ENCODE measurements around the gene MYO1D. TPM values are rescaled to one million over a fixed set of nuclear protein-coding genes. Genes with fewer than 3 reads are reported as not detected.

Gene MYO1D
- total RNA-seq, 1 donor from 2014 or later = 24.9 TPM

DNA sequence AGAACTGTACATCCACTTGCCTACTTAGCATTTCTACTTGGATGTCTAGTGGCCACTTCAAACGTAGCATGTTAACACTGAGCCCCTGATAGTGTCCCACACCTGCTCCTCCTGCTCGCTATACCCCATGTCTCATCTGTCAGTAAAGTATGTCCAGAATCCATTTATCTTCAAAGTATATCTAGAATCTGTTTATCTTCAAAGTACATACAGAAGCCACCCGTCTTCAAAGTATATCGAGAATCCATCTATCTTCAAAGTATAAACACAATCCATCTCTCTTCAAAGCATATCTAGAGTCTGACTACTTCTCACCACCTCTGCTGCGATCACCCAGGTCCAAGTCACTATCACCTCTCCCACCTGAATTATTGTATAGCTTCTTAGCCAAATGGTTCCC lies 43.8 kb downstream of the MYO1D start:
- Mint-ChIP-seq H3K4me3 (no peak overlapping the region), H3K9me3 (no peaks in the 10 kb centered on the region)

DNA sequence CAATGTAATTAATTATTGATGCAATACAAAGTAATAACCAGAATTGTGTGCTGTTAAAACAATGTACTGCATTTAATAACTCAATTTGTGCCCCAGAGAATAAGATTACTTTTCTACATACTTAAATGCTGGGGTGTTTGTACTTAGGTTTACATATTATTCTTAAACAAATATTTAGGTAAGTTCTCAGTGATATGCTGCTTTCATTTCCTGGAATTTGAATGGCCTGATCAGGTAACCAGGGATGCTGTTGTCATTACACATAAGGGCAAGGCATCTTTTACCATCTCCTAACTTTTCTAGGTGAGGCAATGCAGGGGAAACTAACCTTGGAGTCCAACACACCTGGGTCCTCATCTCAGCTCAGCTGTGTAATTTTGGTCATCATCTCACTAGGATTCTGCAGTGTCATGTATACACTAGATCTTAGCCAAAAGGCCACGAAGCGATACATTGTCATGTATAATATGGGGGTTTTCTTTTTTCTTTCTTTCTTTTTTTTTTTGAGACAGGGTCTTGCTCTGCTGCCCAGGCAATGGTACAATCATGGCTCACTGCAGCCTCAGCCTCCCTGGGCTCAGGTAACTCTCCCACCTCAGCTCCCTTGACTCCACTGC lies 45.2 kb downstream of the MYO1D start:
- Mint-ChIP-seq H3K4me1 (ENCODE audit: unreplicated experiment) (peaks cover 5% of the 10 kb centered on the region), H3K27ac (no peak overlapping the region), H3K27me3 (no peaks in the 10 kb centered on the region), H3K4me3 (no peak overlapping the region), H3K9me3 (no peaks in the 10 kb centered on the region), H3K36me3 (no peaks in the 10 kb centered on the region)
- DNase-seq (ENCODE audit: extremely low spot score, unreplicated experiment) = no peak
- TF ChIP-seq, protein P1, sequence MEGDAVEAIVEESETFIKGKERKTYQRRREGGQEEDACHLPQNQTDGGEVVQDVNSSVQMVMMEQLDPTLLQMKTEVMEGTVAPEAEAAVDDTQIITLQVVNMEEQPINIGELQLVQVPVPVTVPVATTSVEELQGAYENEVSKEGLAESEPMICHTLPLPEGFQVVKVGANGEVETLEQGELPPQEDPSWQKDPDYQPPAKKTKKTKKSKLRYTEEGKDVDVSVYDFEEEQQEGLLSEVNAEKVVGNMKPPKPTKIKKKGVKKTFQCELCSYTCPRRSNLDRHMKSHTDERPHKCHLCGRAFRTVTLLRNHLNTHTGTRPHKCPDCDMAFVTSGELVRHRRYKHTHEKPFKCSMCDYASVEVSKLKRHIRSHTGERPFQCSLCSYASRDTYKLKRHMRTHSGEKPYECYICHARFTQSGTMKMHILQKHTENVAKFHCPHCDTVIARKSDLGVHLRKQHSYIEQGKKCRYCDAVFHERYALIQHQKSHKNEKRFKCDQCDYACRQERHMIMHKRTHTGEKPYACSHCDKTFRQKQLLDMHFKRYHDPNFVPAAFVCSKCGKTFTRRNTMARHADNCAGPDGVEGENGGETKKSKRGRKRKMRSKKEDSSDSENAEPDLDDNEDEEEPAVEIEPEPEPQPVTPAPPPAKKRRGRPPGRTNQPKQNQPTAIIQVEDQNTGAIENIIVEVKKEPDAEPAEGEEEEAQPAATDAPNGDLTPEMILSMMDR (conservative IDR thresholded peaks at IDR 0.05) = no peak

More for the DNA sequence above, 43.8 kb downstream of the MYO1D start:
- TF ChIP-seq, protein P1 (conservative IDR thresholded peaks at IDR 0.05) = no peak
- Mint-ChIP-seq H3K4me1 (ENCODE audit: unreplicated experiment) (peaks cover under 1% of the 10 kb centered on the region), H3K27me3 (no peaks in the 10 kb centered on the region), H3K27ac (no peak overlapping the region), H3K36me3 (no peaks in the 10 kb centered on the region)
- no peak for DNase-seq (ENCODE audit: extremely low spot score, unreplicated experiment)

DNA sequence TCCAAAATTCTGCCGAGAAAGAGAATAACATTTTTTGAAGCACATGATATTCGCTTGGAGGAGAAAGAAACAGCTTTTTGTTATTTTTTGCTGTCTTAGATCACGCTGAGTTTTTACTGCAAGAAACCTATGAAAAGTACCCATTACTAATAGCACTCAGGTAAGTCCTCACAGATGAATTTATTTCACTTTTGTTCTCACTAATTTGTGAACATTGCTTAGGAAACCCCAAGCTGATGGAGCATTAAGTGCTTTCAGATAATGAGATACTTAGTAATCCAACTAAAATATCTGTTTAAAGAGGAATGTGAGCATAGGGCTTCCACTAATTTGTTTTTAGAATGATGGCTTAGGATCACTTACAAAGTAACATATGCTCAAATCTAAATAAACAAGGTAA lies 45.7 kb downstream of the MYO1D start:
- Mint-ChIP-seq H3K27ac (no peak overlapping the region), H3K9me3 (no peaks in the 10 kb centered on the region), H3K36me3 (no peaks in the 10 kb centered on the region), H3K4me1 (ENCODE audit: unreplicated experiment) (peaks cover 5% of the 10 kb centered on the region), H3K4me3 (no peak overlapping the region), H3K27me3 (no peaks in the 10 kb centered on the region)
- TF ChIP-seq, protein P1 (conservative IDR thresholded peaks at IDR 0.05) = no peak
- DNase-seq (ENCODE audit: extremely low spot score, unreplicated experiment) = no peak

DNA sequence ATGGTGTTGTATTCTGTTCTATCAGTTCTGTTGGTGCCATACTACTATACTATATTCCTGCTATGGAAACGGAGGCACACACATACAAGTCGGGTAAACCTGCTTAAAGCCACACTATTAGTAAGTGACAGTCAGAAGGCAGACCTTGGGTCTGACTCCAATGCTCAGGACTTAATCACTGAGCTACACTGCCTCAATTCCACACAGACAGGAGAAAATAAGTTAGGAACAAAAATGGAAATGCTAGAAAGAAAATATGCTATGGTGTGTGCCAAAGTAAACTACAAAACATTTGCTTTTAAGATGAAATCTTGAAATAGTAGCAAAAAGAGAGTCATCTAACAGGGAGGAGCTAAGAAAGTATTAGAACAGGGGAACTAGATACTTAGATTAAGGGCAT lies 48.1 kb downstream of the MYO1D start:
- TF ChIP-seq, protein P1 (conservative IDR thresholded peaks at IDR 0.05) = no peak
- Mint-ChIP-seq H3K27ac (peak overlapping the region; percentile 28), H3K36me3 (no peaks in the 10 kb centered on the region), H3K4me1 (ENCODE audit: unreplicated experiment) (peaks cover 5% of the 10 kb centered on the region), H3K4me3 (no peak overlapping the region), H3K27me3 (no peaks in the 10 kb centered on the region), H3K9me3 (no peaks in the 10 kb centered on the region)
- DNase-seq (ENCODE audit: extremely low spot score, unreplicated experiment) = no peak

DNA sequence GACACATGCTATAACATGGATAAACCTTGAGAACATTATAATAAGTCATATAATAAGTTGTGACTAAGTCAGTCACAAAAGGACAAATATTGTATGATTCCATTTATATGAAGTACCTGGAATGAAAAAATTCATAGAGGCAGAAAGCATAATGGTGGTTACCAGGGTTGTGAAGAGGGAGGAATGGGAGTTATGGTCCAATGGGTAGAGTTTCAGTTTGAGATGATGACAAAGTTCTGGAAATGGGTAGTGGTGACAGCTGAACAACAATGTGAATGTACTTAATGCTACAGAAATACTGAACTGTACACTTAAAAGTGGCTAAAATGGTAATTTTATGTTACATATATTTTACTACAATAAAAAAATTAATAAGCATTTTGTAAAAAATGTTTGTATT lies 49.7 kb downstream of the MYO1D start:
- TF ChIP-seq, protein P1 (conservative IDR thresholded peaks at IDR 0.05) = no peak
- Mint-ChIP-seq H3K36me3 (no peaks in the 10 kb centered on the region), H3K9me3 (no peaks in the 10 kb centered on the region), H3K4me3 (no peak overlapping the region), H3K27ac (no peak overlapping the region), H3K4me1 (ENCODE audit: unreplicated experiment) (peaks cover 5% of the 10 kb centered on the region), H3K27me3 (no peaks in the 10 kb centered on the region)
- no peak for DNase-seq (ENCODE audit: extremely low spot score, unreplicated experiment)

DNA sequence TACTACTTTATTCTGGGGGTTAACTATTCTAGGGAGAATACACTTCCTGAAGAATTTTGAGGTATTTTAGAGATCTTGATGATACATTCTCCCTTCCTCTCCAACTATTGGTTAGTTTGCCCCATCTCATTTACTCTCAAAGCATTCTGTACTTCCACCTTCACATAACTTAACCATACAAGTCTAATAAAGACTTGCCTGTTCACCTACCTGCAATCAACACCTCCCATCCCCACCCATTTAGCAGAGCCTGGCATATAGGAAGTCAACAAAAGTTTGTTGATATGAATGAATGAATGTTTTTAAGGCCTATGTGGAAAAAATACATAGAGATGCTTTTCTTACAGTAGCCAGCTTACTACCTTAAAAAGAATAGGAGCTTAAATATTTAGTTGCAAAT lies 50.8 kb downstream of the MYO1D start:
- Mint-ChIP-seq H3K27ac (no peak overlapping the region), H3K9me3 (no peaks in the 10 kb centered on the region), H3K4me1 (ENCODE audit: unreplicated experiment) (peaks cover 5% of the 10 kb centered on the region), H3K4me3 (no peak overlapping the region), H3K27me3 (no peaks in the 10 kb centered on the region), H3K36me3 (no peaks in the 10 kb centered on the region)
- no peak for DNase-seq (ENCODE audit: extremely low spot score, unreplicated experiment)
- TF ChIP-seq, protein P1 (conservative IDR thresholded peaks at IDR 0.05) = no peak
